ENCODE results near the gene RPLP1. TPM values are rescaled to one million over a fixed set of nuclear protein-coding genes. Genes with fewer than 3 reads are reported as not detected.
"Not testable (repeated sequence)": the region's sequence is repeated elsewhere in the genome, so short reads cannot be mapped to it uniquely, and the experiment has no call there.

RPLP1 gene
- total RNA-seq, 1 donor from 2014 or later = 1,143 TPM

- intact Hi-C loops (cut with micrococcal nuclease) = no loop called here
- DNase-seq (no peak), ATAC-seq (no peak)
Measured at GRCh38 chr15:69434679-69435078, 17.9 kb upstream of the RPLP1 start.

GRCh38 chr15:69435985-69436384 lies 16.6 kb upstream of the RPLP1 start:
- intact Hi-C loops (cut with micrococcal nuclease) = no loop called here
- ATAC-seq = no peak

GRCh38 chr15:69436951-69437350 lies 15.7 kb upstream of the RPLP1 start:
- DNase-seq (no peak), ATAC-seq (no peak)
- intact Hi-C loops (cut with micrococcal nuclease) = no loop called here

More at GRCh38 chr15:69435985-69436384, 16.6 kb upstream of the RPLP1 start:
- no peak for DNase-seq

- ATAC-seq = no peak
- intact Hi-C loops (cut with micrococcal nuclease) = no loop called here
- DNase-seq = no peak
Measured at GRCh38 chr15:69439623-69440022, 13.0 kb upstream of the RPLP1 start.

- ATAC-seq = no peak
- no peak for DNase-seq
- intact Hi-C loops (cut with micrococcal nuclease) = no loop called here
Measured at GRCh38 chr15:69443032-69443611, 9.5 kb upstream of the RPLP1 start.

GRCh38 chr15:69444686-69445085 lies 7.9 kb upstream of the RPLP1 start:
- no peak for ATAC-seq
- DNase-seq = no peak
- intact Hi-C loops (cut with micrococcal nuclease) = no loop called here

- peak; percentile 65 for ATAC-seq
- no peak for DNase-seq
- intact Hi-C loops (cut with micrococcal nuclease) = no loop called here
Measured at GRCh38 chr15:69446953-69447352, 5.7 kb upstream of the RPLP1 start.

- ATAC-seq; intact Hi-C loops (cut with micrococcal nuclease); DNase-seq: not testable (repeated sequence)
Measured at GRCh38 chr15:69450221-69450620, 2.4 kb upstream of the RPLP1 start.

GRCh38 chr15:69450968-69451695 lies 1.5 kb upstream of the RPLP1 start:
- no peak for ATAC-seq
- DNase-seq = no peak
- intact Hi-C loops (cut with micrococcal nuclease) = no loop called here

- intact Hi-C loops (cut with micrococcal nuclease) = no loop called here
- peak; percentile 44 for ATAC-seq
- no peak for DNase-seq
Measured at GRCh38 chr15:69451951-69452691, 497 bp upstream of the RPLP1 start.

- DNase-seq (no peak), ATAC-seq (no peak)
- intact Hi-C loops (cut with micrococcal nuclease) = no loop called here
Measured at GRCh38 chr15:69454953-69455352, 2.3 kb downstream of the RPLP1 start.

GRCh38 chr15:69456208-69457166 lies 3.9 kb downstream of the RPLP1 start:
- no peak for ATAC-seq
- DNase-seq = no peak
- intact Hi-C loops (cut with micrococcal nuclease) = no loop called here

- ATAC-seq (peak; percentile 0), DNase-seq (no peak)
- intact Hi-C loops (cut with micrococcal nuclease) = no loop called here
Measured at GRCh38 chr15:69457304-69458280, 5.0 kb downstream of the RPLP1 start.

GRCh38 chr15:69459066-69459465 lies 6.4 kb downstream of the RPLP1 start:
- no peak for ATAC-seq
- DNase-seq = no peak
- intact Hi-C loops (cut with micrococcal nuclease) = no loop called here

- no peak for ATAC-seq
- intact Hi-C loops (cut with micrococcal nuclease) = no loop called here
Measured at GRCh38 chr15:69460481-69460880, 7.9 kb downstream of the RPLP1 start.

GRCh38 chr15:69462030-69462492 lies 9.4 kb downstream of the RPLP1 start:
- ATAC-seq (peak; percentile 6), DNase-seq (peak; percentile 74)
- intact Hi-C loops (cut with micrococcal nuclease) = no loop called here

More at GRCh38 chr15:69460481-69460880, 7.9 kb downstream of the RPLP1 start:
- DNase-seq = no peak

- intact Hi-C loops (cut with micrococcal nuclease) = no loop called here
- peak; percentile 97 for DNase-seq
- ATAC-seq = peak; percentile 95
Measured at GRCh38 chr15:69462493-69463181, 10.0 kb downstream of the RPLP1 start.
